Measurements from ENCODE around the gene EPHB6.

The EPHB6 gene

GRCh38 chr7:142876991-142877910, 22.4 kb downstream of the EPHB6 start:
- DNase-seq (ENCODE audit: low read depth), result no peak
- H3K4me3 ChIP-seq (ENCODE audit: low read length), result no peak overlapping the region
- no peak for TF ChIP-seq CTCF (conservative IDR thresholded peaks at IDR 0.05; ENCODE audit: low read depth, low read length)

DNA sequence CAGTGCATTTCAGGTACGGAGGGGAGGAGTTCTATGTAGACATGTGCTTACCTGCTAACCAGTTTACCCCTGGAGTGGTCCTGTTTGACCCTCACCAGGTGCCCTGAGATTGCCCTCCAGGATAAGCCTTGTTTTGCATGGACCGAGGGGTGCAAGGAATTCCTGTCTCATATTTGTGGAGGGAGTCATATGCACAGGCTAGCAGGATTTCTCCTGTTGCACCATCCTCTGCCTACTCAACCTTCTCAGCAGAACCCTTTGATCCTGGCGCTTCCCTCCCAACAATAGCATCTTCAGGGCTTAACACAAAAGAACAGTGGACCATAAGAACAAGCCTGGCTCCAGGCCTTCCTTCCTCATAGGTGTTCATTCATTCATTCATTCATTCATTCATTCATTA, 23.4 kb downstream of the EPHB6 start:
- DNase-seq (ENCODE audit: low read depth), result no peak
- TF ChIP-seq CTCF (conservative IDR thresholded peaks at IDR 0.05; ENCODE audit: low read depth, low read length), result no peak
- H3K4me3 ChIP-seq (ENCODE audit: low read length), result no peak overlapping the region

DNA sequence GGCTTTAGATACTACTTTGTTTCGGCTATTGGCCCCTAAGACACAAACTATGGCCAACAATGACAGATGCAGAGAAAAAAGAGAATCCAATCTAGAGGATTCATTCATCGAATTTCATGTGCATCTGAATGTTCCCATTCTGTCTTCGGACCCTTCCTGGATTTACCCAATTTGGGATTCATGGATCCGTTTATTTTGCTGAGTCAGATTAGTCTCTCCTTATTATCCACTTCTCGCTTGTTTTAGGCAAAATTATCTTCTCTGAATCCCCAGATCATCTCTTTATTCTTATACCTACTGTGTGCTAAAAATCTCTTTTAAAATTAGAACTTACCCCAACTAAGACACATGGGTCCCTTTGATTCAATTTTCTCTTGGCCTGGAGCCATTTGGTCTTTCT, 24.2 kb downstream of the EPHB6 start:
- no peak for DNase-seq (ENCODE audit: low read depth)
- TF ChIP-seq CTCF (conservative IDR thresholded peaks at IDR 0.05; ENCODE audit: low read depth, low read length), result no peak
- H3K4me3 ChIP-seq (ENCODE audit: low read length), result no peak overlapping the region

GRCh38 chr7:142880876-142881505, 26.1 kb downstream of the EPHB6 start:
- DNase-seq (ENCODE audit: low read depth), result no peak
- no peak overlapping the region for H3K4me3 ChIP-seq (ENCODE audit: low read length)
- TF ChIP-seq CTCF (conservative IDR thresholded peaks at IDR 0.05; ENCODE audit: low read depth, low read length), result peak; percentile 91

DNA sequence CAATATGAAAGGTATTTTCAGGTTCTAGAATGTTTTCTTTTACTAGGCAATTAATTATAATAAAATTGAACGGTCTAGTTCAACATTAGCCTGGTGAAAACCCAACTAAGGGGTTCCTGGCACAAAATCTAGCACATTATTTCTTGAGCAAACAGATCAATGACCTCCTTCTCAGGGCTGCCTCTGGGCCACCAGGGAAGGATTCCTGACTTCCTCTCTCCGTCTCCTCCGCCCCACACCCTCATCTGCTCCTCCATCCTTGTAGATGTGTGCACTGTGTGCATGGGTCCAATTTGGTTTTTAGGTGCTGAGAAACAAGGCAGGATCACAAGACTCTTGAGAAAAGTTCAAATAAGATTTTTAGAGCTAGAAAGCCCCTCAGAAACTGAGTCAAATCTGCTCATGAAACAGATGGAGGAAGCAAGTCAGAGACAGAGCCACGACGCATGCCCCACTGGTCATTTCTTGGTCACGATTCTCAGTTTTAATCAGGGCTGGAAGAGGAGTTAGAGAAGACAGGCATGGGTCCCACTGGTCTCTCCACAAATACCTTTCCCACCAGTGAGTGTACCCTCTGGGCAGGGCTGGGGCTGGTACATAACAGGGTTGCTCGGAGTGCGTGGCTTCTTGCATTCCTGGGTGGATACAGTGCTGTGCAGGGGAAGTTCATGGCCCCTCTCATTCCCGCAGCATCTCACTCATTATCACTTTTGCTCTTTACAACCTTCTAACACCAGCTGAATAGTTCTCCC, 26.9 kb downstream of the EPHB6 start:
- TF ChIP-seq CTCF (conservative IDR thresholded peaks at IDR 0.05; ENCODE audit: low read depth, low read length), result no peak
- no peak for DNase-seq (ENCODE audit: low read depth)
- H3K4me3 ChIP-seq (ENCODE audit: low read length), result no peak overlapping the region

DNA sequence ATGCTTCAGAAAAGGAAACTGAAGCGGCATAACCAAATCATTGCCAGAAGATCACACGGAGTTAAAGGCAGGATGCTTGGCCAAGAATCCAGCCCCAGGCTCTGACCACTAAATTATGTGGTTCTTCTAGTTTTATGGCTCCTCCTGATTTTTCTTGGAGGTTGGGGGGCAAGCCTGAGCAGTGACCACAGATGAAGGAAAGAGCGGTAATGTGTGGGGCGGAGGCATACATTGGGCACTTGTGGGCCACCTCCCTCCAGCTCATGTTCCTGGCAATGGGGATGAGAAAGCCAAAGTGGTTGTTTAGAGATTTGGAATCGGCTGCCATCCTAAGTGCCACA, 27.4 kb downstream of the EPHB6 start:
- no peak for DNase-seq (ENCODE audit: low read depth)
- no peak overlapping the region for H3K4me3 ChIP-seq (ENCODE audit: low read length)
- TF ChIP-seq CTCF (conservative IDR thresholded peaks at IDR 0.05; ENCODE audit: low read depth, low read length), result no peak

Data from retinal pigment epithelial cell (primary cell).